Thyroid gland (tissue), 4 donors: ENCODE measurements around the gene PTP4A2.

Source experiments
- CTCF ChIP-seq, 6 experiments: fragments of 200-600 bp in 3 of 6; fragments of 450-650 bp in 3 of 6; sonication (generic) in 3 of 6; IDR thresholded peaks; one replicate each; pipeline ENCODE4 v1.5.1; 2016 to 2019; ENCODE audit warnings: antibody characterized with exemption in 6 of 6, mild to moderate bottlenecking in 2 of 6, inconsistent platforms in 1 of 6, moderate library complexity in 1 of 6
- POLR2A ChIP-seq, 2 donors: fragments of 450-650 bp; IDR thresholded peaks; one replicate each; pipeline ENCODE4 v1.6.1; 2017; ENCODE audit warnings: antibody characterized with exemption in 2 of 2, mild to moderate bottlenecking in 2 of 2, moderate library complexity in 1 of 2

- TF ChIP-seq CTCF (IDR thresholded peaks at IDR 0.05): no peak
- TF ChIP-seq POLR2A (IDR thresholded peaks at IDR 0.05): no peak
Measured at GRCh38 chr1:31883357-31883942, 54.7 kb downstream of the PTP4A2 start.
